UCSD-AML1 (cell line): ENCODE results near the gene CYP21A2.
"Not testable (repeated sequence)": the region's sequence is repeated elsewhere in the genome, so short reads cannot be mapped to it uniquely, and the experiment has no call there.

Experiments
- DNase-seq: peaks from one replicate; lab custom pipeline; 2025; ENCODE audit not compliant: unreplicated experiment; lab: John Stamatoyannopoulos, UW

Gene CYP21A2

GRCh38 chr6:32037598-32038524 is at the start of gene CYP21A2:
TSS of gene CYP21A2 (plus strand) at chr6:32038415. CDS start at chr6:32038423, 8 bp downstream.
- DNase-seq, result not testable (repeated sequence)

DNA sequence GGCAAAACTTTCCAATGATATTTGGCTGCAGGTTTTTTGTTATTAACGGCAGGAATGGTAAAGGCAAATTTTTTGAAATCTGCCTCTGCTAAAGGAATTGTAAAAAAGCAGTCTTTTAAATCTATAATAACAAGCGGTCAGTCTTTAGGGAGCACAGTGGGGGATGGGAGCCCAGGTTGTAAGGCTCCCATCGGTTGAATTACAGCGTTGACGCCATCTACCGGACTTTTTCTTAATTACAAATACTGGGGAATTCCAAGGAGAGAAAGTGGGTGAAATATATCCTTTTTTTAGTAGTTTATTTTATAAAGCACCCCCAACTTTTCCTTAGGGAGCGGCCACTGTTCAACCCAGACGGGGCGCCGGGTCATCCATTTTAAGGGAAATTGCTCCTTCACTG is 48.9 kb upstream of the CYP21A2 start:
- DNase-seq, result not testable (repeated sequence)

GRCh38 chr6:31994421-31994820 is 43.8 kb upstream of the CYP21A2 start:
- DNase-seq, result not testable (repeated sequence)

- not testable (repeated sequence) for DNase-seq
These were observed 41.8 kb upstream of the CYP21A2 start for GRCh38 chr6:31996385-31996784.

DNA sequence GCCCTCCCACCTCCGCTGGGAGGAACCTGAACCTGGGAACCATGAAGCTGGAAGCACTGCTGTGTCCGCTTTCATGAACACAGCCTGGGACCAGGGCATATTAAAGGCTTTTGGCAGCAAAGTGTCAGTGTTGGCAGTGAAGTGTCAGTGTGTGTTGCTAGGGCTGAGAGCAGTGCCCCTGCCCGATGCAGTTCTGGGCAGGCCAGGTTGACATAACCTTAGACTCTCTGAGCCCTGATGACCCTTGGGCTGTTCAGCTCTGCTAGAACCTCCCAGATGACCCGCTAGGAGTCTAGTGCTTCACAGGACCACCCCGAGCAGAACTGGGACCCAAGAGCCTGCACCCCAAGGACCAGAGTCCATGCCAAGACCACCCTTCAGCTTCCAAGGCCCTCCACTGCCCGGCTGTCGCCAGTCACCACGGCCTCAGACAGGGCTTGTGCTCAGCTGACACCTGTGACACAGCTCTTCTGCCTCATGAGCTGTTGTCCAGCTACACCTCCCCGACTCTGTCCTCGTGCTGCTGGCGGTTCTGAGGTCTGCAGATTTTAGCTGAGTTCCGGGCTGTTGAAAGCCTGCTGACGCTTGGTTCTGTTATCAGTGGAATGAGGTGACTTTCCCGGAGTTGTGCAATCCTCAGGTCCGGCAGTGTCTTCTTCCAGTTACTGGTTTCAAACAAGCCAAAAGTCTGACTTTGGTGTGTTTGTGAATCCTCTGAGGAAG is 35.5 kb upstream of the CYP21A2 start:
- DNase-seq, result not testable (repeated sequence)

DNA sequence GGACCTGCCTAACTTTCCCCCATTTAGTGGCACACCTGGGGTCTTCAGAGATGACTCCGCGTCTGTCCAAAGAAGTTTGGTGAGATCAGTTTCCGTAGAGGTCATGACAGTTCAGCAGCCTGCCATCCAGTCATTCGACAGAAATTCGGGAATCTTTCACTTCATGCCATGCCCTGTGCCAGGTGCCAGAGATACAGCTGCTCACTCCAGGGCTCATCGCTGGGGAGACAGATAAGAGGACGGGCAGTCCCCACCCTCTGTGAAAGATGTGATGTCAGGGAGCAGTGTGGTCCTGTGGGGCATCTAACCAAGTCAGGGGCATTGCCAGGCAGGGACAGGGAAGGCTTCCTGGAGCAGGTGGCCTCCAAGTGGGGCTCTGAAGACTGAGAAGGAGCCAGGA is 34.9 kb upstream of the CYP21A2 start:
- not testable (repeated sequence) for DNase-seq

- not testable (repeated sequence) for DNase-seq
These were observed 33.8 kb upstream of the CYP21A2 start for GRCh38 chr6:32004393-32004792.

- DNase-seq, result not testable (repeated sequence)
These were observed 33.2 kb upstream of the CYP21A2 start for GRCh38 chr6:32004864-32005537.

DNA sequence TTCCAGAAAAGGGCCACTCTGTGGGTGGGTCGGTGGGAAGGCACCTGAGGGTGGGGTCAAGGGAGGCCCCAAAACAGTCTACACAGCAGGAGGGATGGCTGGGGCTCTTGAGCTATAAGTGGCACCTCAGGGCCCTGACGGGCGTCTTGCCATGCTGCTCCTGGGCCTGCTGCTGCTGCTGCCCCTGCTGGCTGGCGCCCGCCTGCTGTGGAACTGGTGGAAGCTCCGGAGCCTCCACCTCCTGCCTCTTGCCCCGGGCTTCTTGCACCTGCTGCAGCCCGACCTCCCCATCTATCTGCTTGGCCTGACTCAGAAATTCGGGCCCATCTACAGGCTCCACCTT is 32.7 kb upstream of the CYP21A2 start:
- DNase-seq, result not testable (repeated sequence)

DNA sequence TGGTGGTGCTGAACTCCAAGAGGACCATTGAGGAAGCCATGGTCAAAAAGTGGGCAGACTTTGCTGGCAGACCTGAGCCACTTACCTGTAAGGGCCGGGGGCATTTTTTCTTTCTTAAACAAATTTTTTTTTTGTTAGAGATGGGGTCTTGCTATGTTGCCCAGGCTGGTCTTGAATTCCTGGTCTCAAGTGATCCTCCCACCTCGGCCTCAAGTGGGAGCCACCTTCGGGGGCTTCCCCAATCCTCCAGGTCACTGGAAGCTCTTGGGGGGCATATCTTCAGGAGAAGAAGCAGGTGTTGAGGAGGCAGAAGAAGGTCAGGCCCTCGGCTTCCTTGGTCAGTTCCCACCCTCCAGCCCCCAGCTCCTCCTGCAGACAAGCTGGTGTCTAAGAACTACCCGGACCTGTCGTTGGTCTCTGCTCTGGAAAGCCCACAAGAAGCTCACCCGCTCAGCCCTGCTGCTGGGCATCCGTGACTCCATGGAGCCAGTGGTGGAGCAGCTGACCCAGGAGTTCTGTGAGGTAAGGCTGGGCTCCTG is 32.2 kb upstream of the CYP21A2 start:
- not testable (repeated sequence) for DNase-seq

DNA sequence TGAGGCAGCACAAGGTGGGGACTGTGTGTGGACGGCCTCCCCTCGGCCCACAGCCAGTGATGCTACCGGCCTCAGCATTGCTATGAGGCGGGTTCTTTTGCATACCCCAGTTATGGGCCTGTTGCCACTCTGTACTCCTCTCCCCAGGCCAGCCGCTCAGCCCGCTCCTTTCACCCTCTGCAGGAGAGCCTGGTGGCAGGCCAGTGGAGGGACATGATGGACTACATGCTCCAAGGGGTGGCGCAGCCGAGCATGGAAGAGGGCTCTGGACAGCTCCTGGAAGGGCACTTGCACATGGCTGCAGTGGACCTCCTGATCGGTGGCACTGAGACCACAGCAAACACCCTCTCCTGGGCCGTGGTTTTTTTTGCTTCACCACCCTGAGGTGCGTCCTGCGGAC is 31.1 kb upstream of the CYP21A2 start:
- not testable (repeated sequence) for DNase-seq

DNA sequence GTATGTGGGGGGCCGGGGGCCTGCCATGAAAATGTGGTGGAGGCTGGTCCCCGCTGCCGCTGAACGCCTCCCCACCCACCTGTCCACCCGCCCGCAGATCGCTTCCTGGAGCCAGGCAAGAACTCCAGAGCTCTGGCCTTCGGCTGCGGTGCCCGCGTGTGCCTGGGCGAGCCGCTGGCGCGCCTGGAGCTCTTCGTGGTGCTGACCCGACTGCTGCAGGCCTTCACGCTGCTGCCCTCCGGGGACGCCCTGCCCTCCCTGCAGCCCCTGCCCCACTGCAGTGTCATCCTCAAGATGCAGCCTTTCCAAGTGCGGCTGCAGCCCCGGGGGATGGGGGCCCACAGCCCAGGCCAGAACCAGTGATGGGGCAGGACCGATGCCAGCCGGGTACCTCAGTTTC is 30.2 kb upstream of the CYP21A2 start:
- DNase-seq, result not testable (repeated sequence)

DNA sequence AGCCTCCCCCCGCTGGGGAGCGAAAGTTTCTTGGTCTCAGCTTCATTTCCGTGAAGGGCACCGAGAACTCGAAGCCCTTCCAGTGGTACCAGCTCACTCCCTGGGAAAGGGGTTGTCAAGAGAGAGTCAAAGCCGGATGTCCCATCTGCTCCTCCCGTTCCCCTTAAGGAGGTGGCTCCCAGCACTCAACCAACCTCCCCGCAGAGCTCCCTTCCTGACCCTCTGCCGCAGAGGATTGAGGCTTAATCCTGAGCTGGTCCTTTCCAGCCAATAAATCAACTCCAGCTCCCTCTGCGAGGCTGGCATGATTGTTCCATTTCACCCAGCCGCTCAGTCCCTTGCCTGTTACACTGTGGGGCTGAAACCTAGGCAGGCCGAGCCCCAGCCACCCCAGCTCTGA is 29.6 kb upstream of the CYP21A2 start:
- DNase-seq, result not testable (repeated sequence)

GRCh38 chr6:32009537-32009936 is 28.7 kb upstream of the CYP21A2 start:
- not testable (repeated sequence) for DNase-seq

DNA sequence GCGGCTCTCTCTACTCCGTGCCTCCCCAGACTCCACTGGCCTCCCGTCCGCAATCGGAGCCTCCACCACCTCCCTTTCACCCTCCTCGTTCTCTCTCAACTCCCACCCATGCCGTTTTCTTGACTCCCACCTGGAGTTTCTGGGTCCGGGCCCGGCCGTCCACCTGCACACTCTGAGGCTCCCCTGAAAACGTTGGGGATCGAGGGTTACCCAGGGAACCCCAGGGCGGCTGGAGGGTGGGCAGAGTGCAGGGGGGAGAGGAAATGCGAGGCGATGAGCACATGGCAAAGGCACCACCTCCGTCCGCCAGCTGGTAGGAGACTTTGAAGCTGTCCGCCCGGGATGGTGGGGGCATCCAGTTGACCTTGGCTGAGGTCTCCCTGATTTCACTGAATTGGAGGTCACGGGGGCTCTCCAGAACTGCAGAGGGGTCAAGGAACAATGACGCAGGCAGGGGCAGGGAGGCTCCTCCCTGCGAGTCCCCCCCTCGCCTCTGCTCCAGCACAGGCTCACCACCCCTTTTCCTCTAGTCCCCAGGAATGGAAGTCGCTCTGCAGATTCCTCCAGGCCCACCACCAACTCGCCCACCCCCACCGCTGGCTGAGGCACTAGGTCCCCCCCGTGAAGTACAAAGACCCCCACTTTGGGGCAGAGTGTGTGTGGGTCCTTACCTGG is 27.2 kb upstream of the CYP21A2 start:
- not testable (repeated sequence) for DNase-seq

GRCh38 chr6:32012941-32013617 is 25.1 kb upstream of the CYP21A2 start:
- DNase-seq, result not testable (repeated sequence)

DNA sequence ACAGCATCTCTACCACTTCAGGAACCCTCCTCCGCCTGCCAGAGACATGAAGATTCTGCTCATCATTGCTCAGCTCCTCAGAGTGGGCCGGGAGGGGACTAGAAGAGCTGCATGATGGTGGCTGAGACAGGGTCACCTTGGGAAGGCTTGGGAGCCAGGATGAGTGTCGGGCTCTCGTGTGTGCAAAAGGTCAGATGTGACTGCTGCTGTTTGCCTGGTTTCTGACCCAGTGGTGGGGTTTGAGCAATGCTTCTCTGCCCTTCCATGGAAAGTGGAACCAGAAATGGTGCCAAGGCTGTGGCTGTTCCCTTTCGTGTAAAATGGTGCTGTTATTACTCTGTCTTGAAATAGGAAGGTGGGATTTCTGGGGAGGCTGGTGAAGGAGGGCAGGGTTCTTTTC is 24.5 kb upstream of the CYP21A2 start:
- not testable (repeated sequence) for DNase-seq

DNA sequence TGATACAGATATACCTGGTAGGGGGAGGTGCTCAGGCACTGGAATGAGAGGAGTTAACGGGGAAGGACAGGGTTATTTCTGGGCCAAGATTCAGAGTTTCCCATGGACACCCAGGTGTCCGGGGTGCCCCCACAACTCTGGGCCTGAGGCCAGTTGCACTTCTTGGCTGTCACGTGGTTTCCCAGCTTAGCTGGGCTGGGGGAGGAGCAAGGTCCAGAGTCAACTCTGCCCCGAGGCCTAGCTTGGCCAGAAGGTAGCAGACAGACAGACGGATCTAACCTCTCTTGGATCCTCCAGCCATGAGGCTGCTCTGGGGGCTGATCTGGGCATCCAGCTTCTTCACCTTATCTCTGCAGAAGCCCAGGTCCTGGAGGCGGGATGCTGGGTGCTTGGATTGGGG is 23.7 kb upstream of the CYP21A2 start, which contains the start of gene C4B:
Gene C4B, plus strand, starts transcription at position 249 of the 400 bp plus-strand sequence. Its CDS starts 51 bp downstream, at position 300.
- not testable (repeated sequence) for DNase-seq

- not testable (repeated sequence) for DNase-seq
These were observed 16.1 kb upstream of the CYP21A2 start for GRCh38 chr6:32022100-32022499.

- not testable (repeated sequence) for DNase-seq
These were observed 9.6 kb upstream of the CYP21A2 start for GRCh38 chr6:32028631-32029030.
